ENCODE measurements around the gene SPINK14. TPM values are rescaled to one million over a fixed set of nuclear protein-coding genes. Genes with fewer than 3 reads are reported as not detected.
A peak's percentile ranks its signal among the peaks of the same experiment; 100 is the strongest.

Gene SPINK14
- total RNA-seq, 1 experiment from 2014 or later = not detected

DNA sequence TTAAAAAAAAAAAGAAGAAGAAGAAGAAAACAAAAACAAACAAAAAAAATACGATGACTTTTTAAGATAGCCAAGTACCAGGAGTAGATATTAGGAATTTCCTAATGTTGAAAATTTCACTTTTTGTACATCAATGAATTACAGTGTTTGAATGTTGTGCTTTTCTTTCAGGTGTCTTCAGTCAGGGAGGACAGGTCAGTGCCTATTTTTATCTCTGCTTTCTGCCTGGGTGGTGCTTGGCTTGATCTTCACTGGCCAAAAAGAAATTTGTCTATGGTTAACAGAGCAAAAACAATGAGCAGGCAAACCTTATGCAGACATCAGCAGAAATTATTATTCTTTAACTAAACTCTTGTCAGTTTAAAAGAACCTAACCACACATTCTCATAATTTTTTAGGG lies 37.5 kb downstream of the SPINK14 start:
- H3K56ac ChIP-seq (ENCODE audit: insufficient read length, low read depth, low read length) = no peak overlapping the region
- H4K20me1 ChIP-seq (ENCODE audit: control insufficient read depth, insufficient read depth, insufficient read length) = no peaks in the 10 kb centered on the region
- no CpG with 5 or more reads among the region's 1 CpG for WGBS (ENCODE audit: extremely low coverage, insufficient read length, low lambda C conversion rate)
- no peak overlapping the region for H3K27ac ChIP-seq (ENCODE audit: insufficient read length, low read depth, low read length)
- H3K79me2 ChIP-seq (ENCODE audit: insufficient read depth, low read length) = no peaks in the 10 kb centered on the region
- no peaks in the 10 kb centered on the region for H3K9me3 Mint-ChIP-seq
- H4K5ac ChIP-seq (ENCODE audit: insufficient read length, low read depth, low read length) = no peak overlapping the region
- H3K4me1 ChIP-seq (ENCODE audit: insufficient read depth, low read length) = no peaks in the 10 kb centered on the region
- no peaks in the 10 kb centered on the region for H3K36me3 Mint-ChIP-seq (ENCODE audit: insufficient read depth in 1 of 3, low read depth in 3 of 3)
- no peak overlapping the region for H2BK120ac ChIP-seq (ENCODE audit: low read depth, low read length, poor library complexity, severe bottlenecking)
- H3K23ac ChIP-seq (ENCODE audit: insufficient read length, low read depth, low read length) = no peak overlapping the region
- no peaks in the 10 kb centered on the region for H3K9me3 ChIP-seq (ENCODE audit: control insufficient read depth, low read depth, low read length)
- H3T11ph ChIP-seq (ENCODE audit: low read length) = no peak overlapping the region
- DNase-seq = no peak
- no peaks in the 10 kb centered on the region for H3K79me1 ChIP-seq (ENCODE audit: insufficient read depth, low read depth, low read length, poor library complexity, severe bottlenecking)
- no peak overlapping the region for H2BK20ac ChIP-seq (ENCODE audit: low read depth, low read length, poor library complexity, severe bottlenecking)
- no peak overlapping the region for H3K4ac ChIP-seq (ENCODE audit: low read depth, low read length)
- H3K4me1 Mint-ChIP-seq = no peaks in the 10 kb centered on the region
- H2BK15ac ChIP-seq (ENCODE audit: low read depth, low read length) = no peak overlapping the region
- H3K14ac ChIP-seq (ENCODE audit: insufficient read depth, low read length) = no peak overlapping the region
- no peak overlapping the region for H2AK5ac ChIP-seq (ENCODE audit: insufficient read length, low read length)
- H3K27ac Mint-ChIP-seq = peak overlapping the region in 1 of 3 experiments; percentile 18; a peak in 1 of 7 replicates
- H4K8ac ChIP-seq (replicated peaks; ENCODE audit: insufficient read length, low read depth, low read length) = no peak overlapping the region
- H4K91ac ChIP-seq (ENCODE audit: insufficient read length, low read depth, low read length) = no peak overlapping the region
- H3K9ac ChIP-seq (ENCODE audit: extremely low read depth, insufficient read length, low read length) = no peak overlapping the region
- no peak overlapping the region for H3K18ac ChIP-seq (ENCODE audit: insufficient read length, low read depth, low read length)
- H3K27me3 ChIP-seq (ENCODE audit: insufficient read depth, low read length) = no peaks in the 10 kb centered on the region
- no peak overlapping the region for H3K4me3 Mint-ChIP-seq
- TF ChIP-seq, protein P1, sequence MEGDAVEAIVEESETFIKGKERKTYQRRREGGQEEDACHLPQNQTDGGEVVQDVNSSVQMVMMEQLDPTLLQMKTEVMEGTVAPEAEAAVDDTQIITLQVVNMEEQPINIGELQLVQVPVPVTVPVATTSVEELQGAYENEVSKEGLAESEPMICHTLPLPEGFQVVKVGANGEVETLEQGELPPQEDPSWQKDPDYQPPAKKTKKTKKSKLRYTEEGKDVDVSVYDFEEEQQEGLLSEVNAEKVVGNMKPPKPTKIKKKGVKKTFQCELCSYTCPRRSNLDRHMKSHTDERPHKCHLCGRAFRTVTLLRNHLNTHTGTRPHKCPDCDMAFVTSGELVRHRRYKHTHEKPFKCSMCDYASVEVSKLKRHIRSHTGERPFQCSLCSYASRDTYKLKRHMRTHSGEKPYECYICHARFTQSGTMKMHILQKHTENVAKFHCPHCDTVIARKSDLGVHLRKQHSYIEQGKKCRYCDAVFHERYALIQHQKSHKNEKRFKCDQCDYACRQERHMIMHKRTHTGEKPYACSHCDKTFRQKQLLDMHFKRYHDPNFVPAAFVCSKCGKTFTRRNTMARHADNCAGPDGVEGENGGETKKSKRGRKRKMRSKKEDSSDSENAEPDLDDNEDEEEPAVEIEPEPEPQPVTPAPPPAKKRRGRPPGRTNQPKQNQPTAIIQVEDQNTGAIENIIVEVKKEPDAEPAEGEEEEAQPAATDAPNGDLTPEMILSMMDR (conservative IDR thresholded peaks at IDR 0.05) = no peak
- no peak overlapping the region for H2BK5ac ChIP-seq (ENCODE audit: insufficient read length, low read length)
- no peaks in the 10 kb centered on the region for H3K23me2 ChIP-seq (ENCODE audit: insufficient read length, low read depth, low read length, poor library complexity, severe bottlenecking)
- no peak overlapping the region for H3K4me2 ChIP-seq (ENCODE audit: insufficient read depth, insufficient read length, low read length)
- no peak overlapping the region for H2BK12ac ChIP-seq (ENCODE audit: insufficient read length, low read depth, low read length)
- no peak overlapping the region for H2AFZ ChIP-seq (ENCODE audit: low read length)
- no peaks in the 10 kb centered on the region for H3K27me3 Mint-ChIP-seq (ENCODE audit: low read depth)

Measured in H9 (cell line).